HCT116 (cell line): ENCODE measurements around the gene MATK. TPM values are rescaled to one million over a fixed set of nuclear protein-coding genes. Genes with fewer than 3 reads are reported as not detected.

Experiments used
- ATAC-seq: fragments of 200-7000 bp; cut with Tn5 transposase; 2 replicates; pipeline ENCODE4 v1.9.1; 2020; ENCODE audit warnings: mild to moderate bottlenecking, moderate library complexity
- BruUV-seq: library from RNA; stranded (reverse); fragments of 400-500 nt; replicated peaks from 2 replicates; lab custom pipeline; 2021; lab: Mats Ljungman, UMichigan
- CTCF ChIA-PET: fragments of 300-600 bp; sonication (Branson Sonifier 250); formaldehyde crosslinking; loops from one replicate; lab custom pipeline; 2021; ENCODE audit warnings: antibody characterized with exemption; lab: Charles Lee
- POLR2A ChIA-PET: fragments of 300-600, 350-600 bp; sonication (Branson Sonifier 250); formaldehyde crosslinking; loops from one replicate; lab custom pipeline; 2021; ENCODE audit warnings: antibody characterized with exemption; lab: Charles Lee
- RAD21 ChIA-PET, 2 experiments: fragments of 300-600 bp; sonication (Branson Sonifier 250); formaldehyde crosslinking; loops; one replicate each; lab custom pipeline; 2023; ENCODE audit warnings: low total read pairs in 2 of 2; ENCODE audit not compliant: uncharacterized antibody in 2 of 2, unreplicated experiment in 2 of 2, low non-redundant PET in 1 of 2; lab: Charles Lee
- DNase-seq: peaks from one replicate; pipeline ENCODE4 v3.0.0-alpha.2; 2010; ENCODE audit warnings: low read depth, low spot score
- H2AFZ ChIP-seq: fragments of 200-600 bp; shearing (Covaris generic), sonication (generic); 2 replicates; pipeline ENCODE4 v1.6.1; 2017; ENCODE audit warnings: low read depth, mixed run types, mixed read lengths, antibody characterized with exemption, low read length; ENCODE audit not compliant: poor library complexity, severe bottlenecking
- H3K27ac ChIP-seq: 2 replicates; pipeline ENCODE4 v1.5.1; 2012; ENCODE audit warnings: low read depth, low read length
- H3K27me3 ChIP-seq: fragments of 200-600 bp; sonication (generic); 2 replicates; pipeline ENCODE4 v1.6.1; 2016; ENCODE audit warnings: mixed run types, low read length, mixed read lengths; ENCODE audit not compliant: insufficient read depth
- H3K36me3 ChIP-seq, 2 experiments: fragments of 200-500 bp in 1 of 2; fragments of 200-600 bp in 1 of 2; sonication (Bioruptor generic) in 1 of 2; sonication (generic) in 1 of 2; 2 replicates each; pipeline versions ENCODE4 v1.5.1 to v1.6.1; 2014 to 2016; ENCODE audit warnings: low read length in 2 of 2, inconsistent platforms in 1 of 2, mixed read lengths in 1 of 2, mixed run types in 1 of 2; ENCODE audit not compliant: insufficient read depth in 2 of 2, control insufficient read depth in 1 of 2
- H3K4me1 ChIP-seq, 2 experiments: fragments of 200-600 bp in 1 of 2; sonication (generic) in 1 of 2; 2 replicates each; pipeline versions ENCODE4 v1.5.1 to v1.6.1; 2012 to 2017; ENCODE audit warnings: low read length in 2 of 2, inconsistent platforms in 1 of 2, mild to moderate bottlenecking in 1 of 2, mixed read lengths in 1 of 2, mixed run types in 1 of 2, moderate library complexity in 1 of 2; ENCODE audit not compliant: insufficient read depth in 2 of 2, control insufficient read depth in 1 of 2
- H3K4me2 ChIP-seq: fragments of 200-600 bp; sonication (generic); 2 replicates; pipeline ENCODE4 v1.6.1; 2017; ENCODE audit warnings: mixed run types, low read length, mixed read lengths
- H3K4me3 ChIP-seq, 2 experiments: fragments of 200-600 bp in 1 of 2; sonication (generic) in 1 of 2; replicated peaks in 1 of 2; 2 replicates each; pipeline ENCODE4 v1.5.1; 2011 to 2016; ENCODE audit warnings: low read length in 2 of 2, control low read depth in 1 of 2, low read depth in 1 of 2, mild to moderate bottlenecking in 1 of 2, mixed read lengths in 1 of 2, mixed run types in 1 of 2
- H3K79me2 ChIP-seq: fragments of 200-600 bp; sonication (generic); 2 replicates; pipeline ENCODE4 v1.6.1; 2017; ENCODE audit warnings: mild to moderate bottlenecking, mixed run types, low read length, moderate library complexity, mixed read lengths; ENCODE audit not compliant: insufficient read depth
- H3K9ac ChIP-seq: fragments of 200-600 bp; sonication (generic); 2 replicates; pipeline ENCODE4 v1.6.1; 2016; ENCODE audit warnings: low read length, mixed read lengths
- H3K9me2 ChIP-seq: fragments of 200-600 bp; sonication (generic), shearing (Covaris generic); 2 replicates; pipeline ENCODE4 v1.6.1; 2017; ENCODE audit warnings: mixed run types, mild to moderate bottlenecking, moderate library complexity; ENCODE audit not compliant: insufficient read depth
- H3K9me3 ChIP-seq, 2 experiments: fragments of 200-500 bp in 1 of 2; fragments of 200-600 bp in 1 of 2; sonication (Bioruptor generic) in 1 of 2; sonication (generic) in 1 of 2; 2 replicates each; pipeline ENCODE4 v1.6.1; 2014 to 2017; ENCODE audit warnings: low read length in 2 of 2, mixed read lengths in 2 of 2, inconsistent platforms in 1 of 2, low read depth in 1 of 2, mild to moderate bottlenecking in 1 of 2, mixed run types in 1 of 2, moderate library complexity in 1 of 2; ENCODE audit not compliant: control insufficient read depth in 1 of 2, insufficient read depth in 1 of 2
- H4K20me1 ChIP-seq: fragments of 200-600 bp; sonication (generic), shearing (Covaris generic); 2 replicates; pipeline ENCODE4 v1.6.1; 2017; ENCODE audit warnings: mixed run types, mild to moderate bottlenecking, moderate library complexity; ENCODE audit not compliant: insufficient read depth
- ATF3 ChIP-seq: IDR thresholded peaks from 2 replicates; pipeline ENCODE4 v1.6.1; 2012
- CEBPB ChIP-seq: IDR thresholded peaks from 2 replicates; pipeline ENCODE4 v1.6.1; 2012; ENCODE audit warnings: low read depth
- EGR1 ChIP-seq: IDR thresholded peaks from 2 replicates; pipeline ENCODE4 v1.6.1; 2012; ENCODE audit warnings: low read depth
- EZH2phosphoT487 ChIP-seq: fragments of 200-600 bp; IDR thresholded peaks from 2 replicates; pipeline ENCODE4 v1.6.1; 2018; ENCODE audit warnings: antibody characterized with exemption, borderline replicate concordance
- JUND ChIP-seq: IDR thresholded peaks from 2 replicates; pipeline ENCODE4 v1.6.1; 2012
- POLR2A ChIP-seq: IDR thresholded peaks from 2 replicates; pipeline ENCODE4 v1.7.0; 2011; ENCODE audit warnings: borderline replicate concordance; ENCODE audit not compliant: insufficient read depth, insufficient read length; ENCODE audit errors: extremely low read depth
- RAD21 ChIP-seq: IDR thresholded peaks from 2 replicates; pipeline ENCODE4 v1.6.1; 2012; ENCODE audit warnings: low read depth, mild to moderate bottlenecking
- REST ChIP-seq: IDR thresholded peaks from 2 replicates; pipeline ENCODE4 v1.6.1; 2012; ENCODE audit warnings: low read depth
- SP1 ChIP-seq: IDR thresholded peaks from 2 replicates; pipeline ENCODE4 v1.6.1; 2012; ENCODE audit warnings: low read depth
- SRF ChIP-seq: IDR thresholded peaks from 2 replicates; pipeline ENCODE4 v1.6.1; 2012; ENCODE audit warnings: low read depth
- ZBTB33 ChIP-seq: IDR thresholded peaks from 2 replicates; pipeline ENCODE4 v1.6.1; 2011; ENCODE audit warnings: mild to moderate bottlenecking, low read length, moderate library complexity; ENCODE audit not compliant: insufficient replicate concordance; ENCODE audit errors: extremely low read depth
- ZFX ChIP-seq: fragments of 450-650 bp; IDR thresholded peaks from 2 replicates; pipeline ENCODE4 v1.6.1; 2017
- ZNF274 ChIP-seq: fragments of 200-500 bp; sonication (Bioruptor generic); IDR thresholded peaks from 2 replicates; pipeline ENCODE4 v1.6.1; 2014; ENCODE audit warnings: mild to moderate bottlenecking, low read depth, low read length, inconsistent platforms
- intact Hi-C: fragments of 100-400 bp; cut with micrococcal nuclease; formaldehyde crosslinking; loops from 2 replicates; pipeline ENCODE4 v1.10.0; 2022
- total RNA-seq: library from RNA; stranded (reverse); gene quantifications from one replicate; pipeline ENCODE4 v1.2.1, GENCODE V29; 2021; ENCODE audit not compliant: unreplicated experiment

Gene MATK
- total RNA-seq, 1 experiment from 2014 or later = not detected

GRCh38 chr19:3821156-3821555, 35.0 kb upstream of the MATK start:
- no peak for TF ChIP-seq ZBTB33
- no peaks in the 10 kb centered on the region for H3K9me2 ChIP-seq
- peaks cover 0 to 6% of the 10 kb centered on the region in 2 experiments; a peak in 1 of 4 replicates for H3K4me1 ChIP-seq
- H3K4me2 ChIP-seq = no peak overlapping the region
- no peaks in the 10 kb centered on the region for H3K36me3 ChIP-seq
- intact Hi-C loops = loop anchor here (5.0 kb wide), 1 partner anchor 59 kb away; the partner anchor contains the start of genes APBA3 and MRPL54
- no peaks in the 10 kb centered on the region for H3K27me3 ChIP-seq
- H2AFZ ChIP-seq = no peak overlapping the region
- DNase-seq (no peak), ATAC-seq (no peak)
- no peak overlapping the region for H3K9ac ChIP-seq
- no TSS peak for BruUV-seq
- H3K79me2 ChIP-seq = no peaks in the 10 kb centered on the region
- ChIA-PET CTCF (interaction anchor here (0.7 to 2.1 kb wide), 2 partner anchors 28 to 190 kb away, joined by 4 to 9 read pairs; no protein-coding TSS in a partner anchor), RAD21 (no interaction called here), POLR2A (no interaction called here)
- no peaks in the 10 kb centered on the region for H3K9me3 ChIP-seq
- no peak overlapping the region for H3K27ac ChIP-seq
- no peak overlapping the region for H3K4me3 ChIP-seq
- H4K20me1 ChIP-seq = no peaks in the 10 kb centered on the region

- H3K4me1 ChIP-seq = peaks cover 0 to 6% of the 10 kb centered on the region in 2 experiments; a peak in 1 of 4 replicates
- ATAC-seq (no peak), DNase-seq (no peak)
- no peaks in the 10 kb centered on the region for H3K36me3 ChIP-seq
- intact Hi-C loops = loop anchor here (5.0 kb wide), 1 partner anchor 58 kb away; the partner anchor contains the start of genes APBA3 and MRPL54
- ChIA-PET RAD21 (no interaction called here), CTCF (no interaction called here), POLR2A (no interaction called here)
- H3K9ac ChIP-seq = no peak overlapping the region
- H3K27me3 ChIP-seq = no peaks in the 10 kb centered on the region
- H3K4me2 ChIP-seq = no peak overlapping the region
- no peak overlapping the region for H3K4me3 ChIP-seq
- no peaks in the 10 kb centered on the region for H4K20me1 ChIP-seq
- no peaks in the 10 kb centered on the region for H3K9me2 ChIP-seq
- BruUV-seq = no TSS peak
- no peak overlapping the region for H2AFZ ChIP-seq
- H3K79me2 ChIP-seq = no peaks in the 10 kb centered on the region
- H3K9me3 ChIP-seq = no peaks in the 10 kb centered on the region
- no peak overlapping the region for H3K27ac ChIP-seq
- TF ChIP-seq EGR1 = no peak
- no peak for TF ChIP-seq ZNF274
- TF ChIP-seq JUND = no peak
- no peak for TF ChIP-seq RAD21
- no peak for TF ChIP-seq ZFX
- TF ChIP-seq POLR2A = no peak
- TF ChIP-seq ZBTB33 = no peak
- no peak for TF ChIP-seq EZH2phosphoT487
- no peak for TF ChIP-seq SRF
- no peak for TF ChIP-seq CEBPB
- TF ChIP-seq REST = no peak
- no peak for TF ChIP-seq ATF3
- no peak for TF ChIP-seq SP1
These were observed 33.8 kb upstream of the MATK start for GRCh38 chr19:3819989-3820388.
